BLaER1 treated with 17β-estradiol and CSF1 and Interleukin-3, amounts not matched to agents 10 nM and 100 nM (cell line): ENCODE data around the gene CRAT.

Experiments used
- H3K27ac ChIP-seq, 11 experiments: shearing (Covaris generic); formaldehyde crosslinking; 2 replicates each; pipeline ENCODE4 v1.8.1; 2022
- H3K27me3 ChIP-seq, 11 experiments: shearing (Covaris generic); formaldehyde crosslinking; 2 replicates each; pipeline ENCODE4 v1.8.1; 2022
- H3K36me3 ChIP-seq, 11 experiments: shearing (Covaris generic); formaldehyde crosslinking; 2 replicates each; pipeline ENCODE4 v1.8.1; 2022
- H3K4me1 ChIP-seq, 10 experiments: shearing (Covaris generic); formaldehyde crosslinking; 2 replicates each; pipeline ENCODE4 v1.8.1; 2022
- H3K4me2 ChIP-seq, 11 experiments: shearing (Covaris generic); formaldehyde crosslinking; 2 replicates each; pipeline ENCODE4 v1.8.1; 2022
- H3K4me3 ChIP-seq, 10 experiments: shearing (Covaris generic); formaldehyde crosslinking; 2 replicates each; pipeline ENCODE4 v1.8.1; 2022
- H3K9ac ChIP-seq, 11 experiments: shearing (Covaris generic); formaldehyde crosslinking; 2 replicates each; pipeline ENCODE4 v1.8.1; 2022
- H3K9me3 ChIP-seq, 11 experiments: shearing (Covaris generic); formaldehyde crosslinking; replicated peaks in 1 of 11; 2 replicates each; pipeline ENCODE4 v1.8.1; 2022
- H4K20me1 ChIP-seq, 11 experiments: shearing (Covaris generic); formaldehyde crosslinking; 2 replicates each; pipeline ENCODE4 v1.8.1; 2022
- Cebpa-rat ChIP-seq, 11 experiments: shearing (Covaris generic); IDR thresholded peaks; 2 replicates each; pipeline ENCODE4 v1.8.1; 2022

Gene CRAT

GRCh38 chr9:129104051-129104450 lies 6.5 kb downstream of the CRAT start:
- peaks cover 7 to 24% (median 16%) of the 10 kb centered on the region in 10 experiments for H3K4me1 ChIP-seq
- no peaks in the 10 kb centered on the region for H3K9me3 ChIP-seq
- no peak overlapping the region for H3K27ac ChIP-seq
- H3K27me3 ChIP-seq: no peaks in the 10 kb centered on the region
- no peak overlapping the region for H3K9ac ChIP-seq
- H3K4me2 ChIP-seq: no peak overlapping the region
- H3K36me3 ChIP-seq: peaks cover 0 to 45% (median 24%) of the 10 kb centered on the region in 11 experiments; a peak in 13 of 22 replicates
- no peak for TF ChIP-seq Cebpa-rat (IDR thresholded peaks at IDR 0.05)
- peaks cover 0 to 52% (median 0%) of the 10 kb centered on the region in 11 experiments; a peak in 8 of 22 replicates for H4K20me1 ChIP-seq
- no peak overlapping the region for H3K4me3 ChIP-seq

GRCh38 chr9:129103595-129103965 lies 7.0 kb downstream of the CRAT start:
- no peak overlapping the region for H3K4me2 ChIP-seq
- no peaks in the 10 kb centered on the region for H3K9me3 ChIP-seq
- no peak overlapping the region for H3K27ac ChIP-seq
- TF ChIP-seq Cebpa-rat (IDR thresholded peaks at IDR 0.05): no peak
- no peaks in the 10 kb centered on the region for H3K27me3 ChIP-seq
- H4K20me1 ChIP-seq: peaks cover 0 to 48% (median 0%) of the 10 kb centered on the region in 11 experiments; a peak in 7 of 22 replicates
- H3K4me3 ChIP-seq: no peak overlapping the region
- H3K4me1 ChIP-seq: peaks cover 2 to 20% (median 12%) of the 10 kb centered on the region in 10 experiments; a peak in 17 of 20 replicates
- H3K36me3 ChIP-seq: peaks cover 0 to 47% (median 24%) of the 10 kb centered on the region in 11 experiments; a peak in 14 of 22 replicates
- H3K9ac ChIP-seq: no peak overlapping the region

- Histone ChIP-seq H3K4me3 (no peak overlapping the region), H3K4me2 (peak overlapping the region in 1 of 11 experiments; percentile 15; a peak in 1 of 22 replicates), H3K36me3 (peaks cover 0 to 51% (median 30%) of the 10 kb centered on the region in 11 experiments; a peak in 15 of 22 replicates), H3K4me1 (peaks cover 0 to 16% (median 8%) of the 10 kb centered on the region in 10 experiments; a peak in 10 of 20 replicates), H3K9me3 (no peaks in the 10 kb centered on the region), H3K9ac (no peak overlapping the region), H4K20me1 (peaks cover 0 to 42% (median 0%) of the 10 kb centered on the region in 11 experiments; a peak in 5 of 22 replicates), H3K27ac (no peak overlapping the region), H3K27me3 (no peaks in the 10 kb centered on the region)
- no peak for TF ChIP-seq Cebpa-rat (IDR thresholded peaks at IDR 0.05)
These were observed 7.6 kb downstream of the CRAT start for GRCh38 chr9:129102791-129103594.

- H3K4me2 ChIP-seq: no peak overlapping the region
- H3K4me3 ChIP-seq: no peak overlapping the region
- no peak overlapping the region for H3K27ac ChIP-seq
- H3K36me3 ChIP-seq: peaks cover 0 to 49% (median 25%) of the 10 kb centered on the region in 11 experiments; a peak in 13 of 22 replicates
- H4K20me1 ChIP-seq: peaks cover 0 to 34% (median 0%) of the 10 kb centered on the region in 11 experiments; a peak in 5 of 22 replicates
- H3K9ac ChIP-seq: peak overlapping the region in 1 of 11 experiments; percentile 15; a peak in 1 of 22 replicates
- no peaks in the 10 kb centered on the region for H3K27me3 ChIP-seq
- no peak for TF ChIP-seq Cebpa-rat (IDR thresholded peaks at IDR 0.05)
- peaks cover 0 to 16% (median 8%) of the 10 kb centered on the region in 10 experiments; a peak in 9 of 20 replicates for H3K4me1 ChIP-seq
- H3K9me3 ChIP-seq: no peaks in the 10 kb centered on the region
These were observed 8.5 kb downstream of the CRAT start for GRCh38 chr9:129102095-129102525.

GRCh38 chr9:129101279-129101678 lies 9.3 kb downstream of the CRAT start:
- H3K27ac ChIP-seq: no peak overlapping the region
- no peak overlapping the region for H3K4me3 ChIP-seq
- no peak for TF ChIP-seq Cebpa-rat (IDR thresholded peaks at IDR 0.05)
- H3K36me3 ChIP-seq: peaks cover 0 to 47% (median 20%) of the 10 kb centered on the region in 11 experiments; a peak in 14 of 22 replicates
- H3K4me1 ChIP-seq: peaks cover 0 to 11% (median 7%) of the 10 kb centered on the region in 10 experiments; a peak in 9 of 20 replicates
- no peaks in the 10 kb centered on the region for H3K27me3 ChIP-seq
- H3K9me3 ChIP-seq: no peaks in the 10 kb centered on the region
- no peak overlapping the region for H3K9ac ChIP-seq
- H3K4me2 ChIP-seq: no peak overlapping the region
- H4K20me1 ChIP-seq: peaks cover 0 to 32% (median 0%) of the 10 kb centered on the region in 11 experiments; a peak in 5 of 22 replicates

- Histone ChIP-seq H3K27me3 (no peaks in the 10 kb centered on the region), H4K20me1 (peaks cover 0 to 28% (median 0%) of the 10 kb centered on the region in 11 experiments; a peak in 5 of 22 replicates), H3K27ac (no peak overlapping the region), H3K4me1 (peaks cover 0 to 11% (median 8%) of the 10 kb centered on the region in 10 experiments; a peak in 10 of 20 replicates), H3K9ac (no peak overlapping the region; a peak in 1 of 22 replicates), H3K36me3 (peaks cover 0 to 48% (median 24%) of the 10 kb centered on the region in 11 experiments; a peak in 15 of 22 replicates), H3K4me2 (peak overlapping the region in 5 of 11 experiments; percentile 8 to 34 (median 21); a peak in 2 of 22 replicates), H3K4me3 (no peak overlapping the region), H3K9me3 (no peaks in the 10 kb centered on the region)
- TF ChIP-seq Cebpa-rat (IDR thresholded peaks at IDR 0.05): no peak
These were observed 10.0 kb downstream of the CRAT start for GRCh38 chr9:129100383-129101169.

GRCh38 chr9:129098328-129098727 lies 12.3 kb downstream of the CRAT start:
- Histone ChIP-seq H3K9me3 (no peaks in the 10 kb centered on the region), H3K27ac (no peak overlapping the region), H4K20me1 (peaks cover 0 to 16% (median 0%) of the 10 kb centered on the region in 11 experiments; a peak in 4 of 22 replicates), H3K9ac (no peak overlapping the region), H3K4me2 (no peak overlapping the region), H3K4me1 (peaks cover 19 to 31% (median 26%) of the 10 kb centered on the region in 10 experiments), H3K27me3 (no peaks in the 10 kb centered on the region), H3K4me3 (no peak overlapping the region), H3K36me3 (peaks cover 0 to 53% (median 29%) of the 10 kb centered on the region in 11 experiments; a peak in 15 of 22 replicates)
- no peak for TF ChIP-seq Cebpa-rat (IDR thresholded peaks at IDR 0.05)

- no peak for TF ChIP-seq Cebpa-rat (IDR thresholded peaks at IDR 0.05)
- Histone ChIP-seq H3K9me3 (no peaks in the 10 kb centered on the region), H4K20me1 (peaks cover 0 to 12% (median 0%) of the 10 kb centered on the region in 11 experiments; a peak in 3 of 22 replicates), H3K4me1 (peaks cover 24 to 35% (median 30%) of the 10 kb centered on the region in 10 experiments), H3K9ac (no peak overlapping the region), H3K4me2 (no peak overlapping the region), H3K4me3 (no peak overlapping the region), H3K27ac (no peak overlapping the region), H3K36me3 (peaks cover 0 to 53% (median 29%) of the 10 kb centered on the region in 11 experiments; a peak in 15 of 22 replicates), H3K27me3 (no peaks in the 10 kb centered on the region)
These were observed 12.8 kb downstream of the CRAT start for GRCh38 chr9:129097671-129098306.
